ENCODE results near the gene LTB. TPM values are rescaled to one million over a fixed set of nuclear protein-coding genes. Genes with fewer than 3 reads are reported as not detected.

Gene LTB
- total RNA-seq, 1 donor from 2014 or later = not detected

- H3K9me3 Mint-ChIP-seq = no peaks in the 10 kb centered on the region
- no peaks in the 10 kb centered on the region for H3K27me3 Mint-ChIP-seq (ENCODE audit: low read depth)
- peak within 1 kb of the TSS; percentile 83 for H3K4me3 Mint-ChIP-seq
- no peak for TF ChIP-seq CTCF (IDR thresholded peaks at IDR 0.05; ENCODE audit: unreplicated experiment)
- peaks cover 37% of the 10 kb centered on the region for H3K4me1 Mint-ChIP-seq
- peak; percentile 77 to 84 for DNase-seq (ENCODE audit: low spot score in 2 of 2, unreplicated experiment in 2 of 2)
- H3K36me3 Mint-ChIP-seq = peaks cover 12% of the 10 kb centered on the region
- H3K27ac Mint-ChIP-seq = peak within 1 kb of the TSS; percentile 86
These were observed 35.1 kb downstream of the LTB start, which contains the start of gene NFKBIL1 for GRCh38 chr6:31546958-31547726. TSS of gene NFKBIL1 (plus strand) at chr6:31547608. CDS start at chr6:31547695, 87 bp downstream.

GRCh38 chr6:31546339-31546957 is 35.8 kb downstream of the LTB start, which contains the start of gene ATP6V1G2:
TSS of gene ATP6V1G2 (minus strand) at chr6:31546608. CDS start at chr6:31546559, 49 bp downstream.
- peaks cover 37% of the 10 kb centered on the region for H3K4me1 Mint-ChIP-seq
- TF ChIP-seq CTCF (IDR thresholded peaks at IDR 0.05; ENCODE audit: unreplicated experiment) = peak; percentile 83
- no peaks in the 10 kb centered on the region for H3K9me3 Mint-ChIP-seq
- peaks cover 12% of the 10 kb centered on the region for H3K36me3 Mint-ChIP-seq
- peak; percentile 75 to 91 for DNase-seq (ENCODE audit: low spot score in 2 of 2, unreplicated experiment in 2 of 2)
- peak within 1 kb of the TSS; percentile 83 for H3K4me3 Mint-ChIP-seq
- peak within 1 kb of the TSS; percentile 86 for H3K27ac Mint-ChIP-seq
- no peaks in the 10 kb centered on the region for H3K27me3 Mint-ChIP-seq (ENCODE audit: low read depth)

DNA sequence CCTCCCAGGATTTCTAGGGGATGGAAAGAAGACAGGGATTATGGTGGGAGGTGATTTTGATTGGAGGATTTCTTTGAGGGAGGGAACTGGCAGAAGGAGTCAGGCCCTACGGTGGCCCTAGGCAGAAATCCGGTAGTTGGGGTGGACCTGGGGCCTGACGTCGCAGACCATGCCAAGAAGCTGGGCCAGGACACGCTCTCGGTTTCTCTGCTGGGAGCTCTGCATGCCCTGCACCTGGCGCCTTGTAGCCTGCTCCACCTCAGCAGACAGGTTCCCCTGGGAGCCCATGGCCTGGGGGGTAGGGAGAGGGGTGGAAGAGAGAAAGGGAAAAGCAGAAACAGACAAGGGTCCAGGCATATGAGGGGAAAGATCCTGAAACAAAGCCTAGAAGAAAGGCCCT is 36.9 kb downstream of the LTB start:
- H3K27ac Mint-ChIP-seq = no peak overlapping the region

DNA sequence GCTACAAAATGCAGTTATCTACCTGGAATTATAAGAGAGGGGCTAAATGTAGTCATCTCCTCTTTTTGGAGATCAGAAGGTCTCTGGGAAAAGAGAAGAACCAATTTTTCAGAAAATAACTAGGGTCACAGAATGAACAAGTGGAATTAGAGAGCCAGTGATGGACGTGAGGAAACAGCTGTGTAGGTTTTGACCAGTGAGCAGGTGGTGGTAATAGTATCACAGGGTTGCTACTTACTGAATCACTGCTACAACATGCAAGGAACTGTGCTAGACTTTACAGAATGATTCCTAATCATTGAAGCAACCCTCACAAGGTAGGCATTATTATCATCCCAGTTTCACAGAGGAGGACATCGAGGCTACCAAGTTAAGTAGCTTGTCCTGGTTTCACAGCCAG is 37.5 kb downstream of the LTB start:
- H3K36me3 Mint-ChIP-seq = peaks cover 14% of the 10 kb centered on the region
- no peak for TF ChIP-seq CTCF (IDR thresholded peaks at IDR 0.05; ENCODE audit: unreplicated experiment)
- no peak overlapping the region for H3K27ac Mint-ChIP-seq
- no peaks in the 10 kb centered on the region for H3K9me3 Mint-ChIP-seq
- H3K27me3 Mint-ChIP-seq (ENCODE audit: low read depth) = no peaks in the 10 kb centered on the region
- peaks cover 49% of the 10 kb centered on the region for H3K4me1 Mint-ChIP-seq
- DNase-seq (ENCODE audit: low spot score in 2 of 2, unreplicated experiment in 2 of 2) = no peak
- no peak overlapping the region for H3K4me3 Mint-ChIP-seq

More for the DNA sequence above, 36.9 kb downstream of the LTB start:
- no peak overlapping the region for H3K4me3 Mint-ChIP-seq
- no peak for TF ChIP-seq CTCF (IDR thresholded peaks at IDR 0.05; ENCODE audit: unreplicated experiment)
- DNase-seq (ENCODE audit: low spot score in 2 of 2, unreplicated experiment in 2 of 2) = no peak
- H3K9me3 Mint-ChIP-seq = no peaks in the 10 kb centered on the region
- no peaks in the 10 kb centered on the region for H3K27me3 Mint-ChIP-seq (ENCODE audit: low read depth)
- peaks cover 12% of the 10 kb centered on the region for H3K36me3 Mint-ChIP-seq
- H3K4me1 Mint-ChIP-seq = peaks cover 44% of the 10 kb centered on the region

DNA sequence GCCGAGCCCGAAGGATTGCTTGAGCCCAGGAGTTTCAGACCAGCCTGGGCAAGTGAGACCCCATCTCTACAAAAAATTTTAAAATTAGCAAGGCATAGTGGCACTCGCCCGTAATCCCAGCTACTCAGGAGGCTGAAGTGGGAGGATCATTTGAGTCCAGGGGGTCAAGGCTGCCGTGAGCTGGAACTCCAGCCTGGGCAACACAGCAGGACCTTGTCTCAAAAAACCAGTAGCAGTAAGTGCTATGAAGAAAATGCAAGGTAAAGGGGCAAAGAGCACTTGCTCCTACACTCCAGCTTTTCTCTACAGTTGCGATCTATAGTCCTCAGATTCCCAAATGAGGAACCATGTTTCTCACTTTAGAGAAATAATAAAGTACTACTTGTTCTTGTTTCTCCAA is 38.6 kb downstream of the LTB start:
- Mint-ChIP-seq H3K9me3 (no peaks in the 10 kb centered on the region), H3K4me1 (peaks cover 55% of the 10 kb centered on the region), H3K27ac (no peak overlapping the region), H3K27me3 (ENCODE audit: low read depth) (no peaks in the 10 kb centered on the region), H3K4me3 (no peak overlapping the region), H3K36me3 (peaks cover 16% of the 10 kb centered on the region)
- no peak for DNase-seq (ENCODE audit: low spot score in 2 of 2, unreplicated experiment in 2 of 2)
- no peak for TF ChIP-seq CTCF (IDR thresholded peaks at IDR 0.05; ENCODE audit: unreplicated experiment)
